HepG2 (cell line): ENCODE results near the gene MSANTD2. TPM values are rescaled to one million over a fixed set of nuclear protein-coding genes. Genes with fewer than 3 reads are reported as not detected.
A peak's percentile ranks its signal among the peaks of the same experiment; 100 is the strongest.

Experiments used
- ATAC-seq: fragments of 200-7000 bp; cut with Tn5 transposase; 3 replicates; pipeline ENCODE4 v1.9.1; 2020; ENCODE audit warnings: mild to moderate bottlenecking, moderate library complexity
- BruUV-seq: library from RNA; stranded (reverse); fragments of 400-500 nt; replicated peaks from 2 replicates; lab custom pipeline; 2021; lab: Mats Ljungman, UMichigan
- CTCF ChIA-PET: fragments of 300-600 bp; formaldehyde crosslinking; extraction: SDS; loops from one replicate; lab custom pipeline; 2021; ENCODE audit warnings: low total read pairs, inconsistent platforms, low intra/inter-chr PET ratio; lab: Yijun Ruan, JAX
- POLR2A ChIA-PET: fragments of 350-600 bp; sonication (Branson Sonifier 250); formaldehyde crosslinking; loops from one replicate; lab custom pipeline; 2020; ENCODE audit warnings: antibody characterized with exemption, inconsistent platforms; lab: Yijun Ruan, JAX
- DNase-seq: peaks from one replicate; pipeline ENCODE4 v3.0.0-alpha.2; 2015; ENCODE audit warnings: low spot score
- FAIRE-seq: peaks from 3 replicates; lab custom pipeline; 2011; peaks lifted over from hg19 to GRCh38; lab: Jason Lieb, UNC
- H2AFZ ChIP-seq: one replicate; pipeline ENCODE4 v1.6.1; 2011; ENCODE audit warnings: low read length, inconsistent platforms
- H3K27ac ChIP-seq: fragments of 300-600 bp; 3 replicates; pipeline ENCODE4 v1.8.0; 2011; ENCODE audit warnings: mixed run types, mild to moderate bottlenecking, mixed read lengths, low read length, inconsistent platforms; ENCODE audit not compliant: insufficient read depth; ENCODE audit errors: extremely low read length
- H3K27me3 ChIP-seq, 2 experiments: fragments of 200-600 bp in 1 of 2; 2 replicates in 1 of 2; 3 replicates in 1 of 2; pipeline versions ENCODE4 v1.6.0 to v1.8.0; 2011; ENCODE audit warnings: low read length in 2 of 2, mild to moderate bottlenecking in 2 of 2, moderate library complexity in 2 of 2, inconsistent platforms in 1 of 2; ENCODE audit not compliant: insufficient read depth in 2 of 2, control insufficient read depth in 1 of 2
- H3K36me3 ChIP-seq, 2 experiments: fragments of 200-600 bp in 1 of 2; replicated peaks in 1 of 2; 2 replicates in 1 of 2; 3 replicates in 1 of 2; pipeline versions ENCODE4 v1.5.1 to v1.8.0; 2011; ENCODE audit warnings: low read length in 2 of 2, inconsistent platforms in 1 of 2; ENCODE audit not compliant: insufficient read depth in 2 of 2, control insufficient read depth in 1 of 2
- H3K4me1 ChIP-seq: 2 replicates; pipeline ENCODE4 v1.5.1; 2012; ENCODE audit warnings: low read length, inconsistent platforms; ENCODE audit not compliant: insufficient read depth
- H3K4me2 ChIP-seq: 2 replicates; pipeline ENCODE4 v1.6.0; 2011; ENCODE audit warnings: low read depth, low read length, inconsistent platforms
- H3K4me3 ChIP-seq, 3 experiments: fragments of 200-600 bp in 1 of 3; sonication (generic), shearing (Covaris generic) in 1 of 3; replicated peaks in 1 of 3; 2 replicates each; pipeline ENCODE4 v1.5.1; 2011 to 2016; ENCODE audit warnings: low read length in 3 of 3, inconsistent platforms in 2 of 3, low read depth in 2 of 3, mild to moderate bottlenecking in 2 of 3, control low read depth in 1 of 3, mixed read lengths in 1 of 3; ENCODE audit not compliant: insufficient read depth in 1 of 3
- H3K79me2 ChIP-seq: one replicate; pipeline ENCODE4 v1.6.1; 2011; ENCODE audit warnings: low read length, inconsistent platforms; ENCODE audit not compliant: insufficient read depth
- H3K9ac ChIP-seq: 2 replicates; pipeline ENCODE4 v1.6.0; 2011; ENCODE audit warnings: mild to moderate bottlenecking, low read depth, low read length, inconsistent platforms; ENCODE audit not compliant: insufficient read depth
- H3K9me3 ChIP-seq: 2 replicates; pipeline ENCODE4 v1.5.1; 2012; ENCODE audit warnings: mild to moderate bottlenecking, low read length
- H4K20me1 ChIP-seq: 2 replicates; pipeline ENCODE4 v1.6.0; 2011; ENCODE audit warnings: inconsistent platforms, mild to moderate bottlenecking, low read length, moderate library complexity; ENCODE audit not compliant: insufficient read depth
- ARID2 ChIP-seq: sonication (generic); formaldehyde crosslinking; IDR thresholded peaks from 2 replicates; pipeline ENCODE4 v1.8.1; 2022; ENCODE audit warnings: mild to moderate bottlenecking, missing genetic modification reagents, borderline replicate concordance
- CHCHD3 ChIP-seq: sonication (generic); formaldehyde crosslinking; IDR thresholded peaks from 2 replicates; pipeline ENCODE4 v1.8.0; 2022; ENCODE audit warnings: mild to moderate bottlenecking, missing genetic modification reagents, moderate library complexity
- ELF3 ChIP-seq: IDR thresholded peaks from 2 replicates; pipeline ENCODE4 v1.6.1; 2016; ENCODE audit warnings: missing genetic modification reagents, missing compliant biosample characterization
- KDM5A ChIP-seq: fragments of 200-600 bp; sonication (generic); IDR thresholded peaks from 2 replicates; pipeline ENCODE4 v1.7.0; 2018; ENCODE audit warnings: antibody characterized with exemption, mild to moderate bottlenecking, low read length, borderline replicate concordance
- MAFG ChIP-seq: sonication (generic); formaldehyde crosslinking; IDR thresholded peaks from 2 replicates; pipeline ENCODE4 v1.5.1; 2020; ENCODE audit warnings: mild to moderate bottlenecking, missing genetic modification reagents
- NR3C1 ChIP-seq: sonication (generic); formaldehyde crosslinking; IDR thresholded peaks from 2 replicates; pipeline ENCODE4 v1.4.0; 2020; ENCODE audit warnings: missing genetic modification reagents
- SIN3B ChIP-seq: fragments of 150-350 bp; IDR thresholded peaks from 2 replicates; pipeline ENCODE4 v1.6.1; 2014; ENCODE audit warnings: low read length
- TEAD2 ChIP-seq: sonication (generic); formaldehyde crosslinking; IDR thresholded peaks from 2 replicates; pipeline ENCODE4 v1.9.0; 2021; ENCODE audit warnings: missing genetic modification reagents
- ZNF430 ChIP-seq: sonication (generic); formaldehyde crosslinking; IDR thresholded peaks from 2 replicates; pipeline ENCODE4 v1.9.0; 2021; ENCODE audit warnings: mild to moderate bottlenecking, missing genetic modification reagents
- ZNF557 ChIP-seq: sonication (generic); formaldehyde crosslinking; IDR thresholded peaks from 2 replicates; pipeline ENCODE4 v1.4.0; 2020; ENCODE audit warnings: missing genetic modification reagents
- ZNF670 ChIP-seq: sonication (generic); formaldehyde crosslinking; IDR thresholded peaks from 2 replicates; pipeline ENCODE4 v1.8.0; 2022; ENCODE audit warnings: mild to moderate bottlenecking, missing genetic modification reagents, borderline replicate concordance
- ZSCAN25 ChIP-seq: sonication (generic); formaldehyde crosslinking; IDR thresholded peaks from 2 replicates; pipeline ENCODE4 v1.8.0; 2022; ENCODE audit warnings: mild to moderate bottlenecking, missing genetic modification reagents
- WGBS: methylation state at CpG from one replicate; pipeline ENCODE4 v1.1.6; 2017; ENCODE audit warnings: low lambda C conversion rate; 5-methylcytosine and 5-hydroxymethylcytosine counted together
- in situ Hi-C: cut with HindIII; loops from 2 replicates; pipeline ENCODE4 v1.10.0; 2017; ENCODE audit warnings: low pct_unique_long_range_greater_than_20kb; ENCODE audit not compliant: extremely low pct_ligation_motif_present
- intact Hi-C: fragments of 100-400 bp; cut with micrococcal nuclease; formaldehyde crosslinking; loops from one replicate; pipeline ENCODE4 v1.10.0; 2022; ENCODE audit not compliant: unreplicated experiment
- polyA plus RNA-seq, 8 experiments: library from polyadenylated mRNA; depleted of rRNA in 3 of 8; stranded (reverse) in 7 of 8; unstranded in 1 of 8; fragments of >200 nt; fragmentation: Illumina TruSeq in 4 of 8; extraction: Trizol in 4 of 8; gene quantifications; 2 replicates each; pipeline versions ENCODE4 v1.2.1 to v1.2.3, GENCODE V29; 2011 to 2016; ENCODE audit warnings: low read depth in 4 of 8, missing spikeins in 1 of 8, mixed read lengths in 1 of 8; ENCODE audit not compliant: insufficient read depth in 1 of 8
- total RNA-seq, 5 experiments: library from RNA; depleted of rRNA; stranded (reverse); fragments of >200 nt; fragmentation: Illumina TruSeq; extraction: Trizol; gene quantifications; 2 replicates each; pipeline ENCODE4 v1.2.3, GENCODE V29; 2016; ENCODE audit warnings: low read depth in 1 of 5
- TF ChIP-seq, protein P1 (sequence below): sonication (generic); formaldehyde crosslinking; IDR thresholded peaks from 2 replicates; pipeline ENCODE4 v1.5.0; 2020; ENCODE audit warnings: mild to moderate bottlenecking, missing genetic modification reagents, moderate library complexity
- TF ChIP-seq, protein P2 (sequence below): sonication (generic); formaldehyde crosslinking; IDR thresholded peaks from 2 replicates; pipeline ENCODE4 v1.4.0; 2020; ENCODE audit warnings: missing genetic modification reagents
- TF ChIP-seq, protein P3 (sequence below): sonication (generic); formaldehyde crosslinking; IDR thresholded peaks from 2 replicates; pipeline ENCODE4 v1.8.0; 2022; ENCODE audit warnings: mild to moderate bottlenecking, missing genetic modification reagents
- TF ChIP-seq, protein P4 (sequence below): IDR thresholded peaks from 2 replicates; pipeline ENCODE4 v1.6.1; 2016; ENCODE audit warnings: mild to moderate bottlenecking, missing biosample characterization, missing genetic modification reagents

The MSANTD2 gene
- total and polyA plus RNA-seq, 2 of the 13 experiments (the other 11 are each of a cell fraction or from before 2014, with no cell fraction given): 8.7 to 10.1 TPM

DNA sequence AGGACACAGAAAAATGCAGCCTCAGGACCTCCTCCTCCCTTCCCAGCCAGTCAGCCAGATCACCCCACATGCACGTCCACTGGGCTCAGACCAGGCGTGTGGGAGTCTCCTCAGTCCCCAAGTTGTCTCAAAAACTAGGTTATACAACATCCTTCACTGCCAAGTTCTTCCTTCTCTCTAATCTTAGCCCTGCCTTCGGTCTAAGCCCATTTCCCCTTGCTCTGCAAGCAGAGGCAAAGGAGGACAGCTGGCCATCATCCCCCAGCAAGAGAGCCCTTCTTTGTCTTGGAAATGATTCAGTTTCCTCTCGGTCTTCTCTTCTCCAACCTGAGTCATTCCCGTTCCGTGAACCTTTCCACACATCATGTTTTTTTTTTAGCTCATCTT lies 74.5 kb downstream of the MSANTD2 start (continued):
- TF ChIP-seq, protein P1, sequence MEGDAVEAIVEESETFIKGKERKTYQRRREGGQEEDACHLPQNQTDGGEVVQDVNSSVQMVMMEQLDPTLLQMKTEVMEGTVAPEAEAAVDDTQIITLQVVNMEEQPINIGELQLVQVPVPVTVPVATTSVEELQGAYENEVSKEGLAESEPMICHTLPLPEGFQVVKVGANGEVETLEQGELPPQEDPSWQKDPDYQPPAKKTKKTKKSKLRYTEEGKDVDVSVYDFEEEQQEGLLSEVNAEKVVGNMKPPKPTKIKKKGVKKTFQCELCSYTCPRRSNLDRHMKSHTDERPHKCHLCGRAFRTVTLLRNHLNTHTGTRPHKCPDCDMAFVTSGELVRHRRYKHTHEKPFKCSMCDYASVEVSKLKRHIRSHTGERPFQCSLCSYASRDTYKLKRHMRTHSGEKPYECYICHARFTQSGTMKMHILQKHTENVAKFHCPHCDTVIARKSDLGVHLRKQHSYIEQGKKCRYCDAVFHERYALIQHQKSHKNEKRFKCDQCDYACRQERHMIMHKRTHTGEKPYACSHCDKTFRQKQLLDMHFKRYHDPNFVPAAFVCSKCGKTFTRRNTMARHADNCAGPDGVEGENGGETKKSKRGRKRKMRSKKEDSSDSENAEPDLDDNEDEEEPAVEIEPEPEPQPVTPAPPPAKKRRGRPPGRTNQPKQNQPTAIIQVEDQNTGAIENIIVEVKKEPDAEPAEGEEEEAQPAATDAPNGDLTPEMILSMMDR: no peak

DNA sequence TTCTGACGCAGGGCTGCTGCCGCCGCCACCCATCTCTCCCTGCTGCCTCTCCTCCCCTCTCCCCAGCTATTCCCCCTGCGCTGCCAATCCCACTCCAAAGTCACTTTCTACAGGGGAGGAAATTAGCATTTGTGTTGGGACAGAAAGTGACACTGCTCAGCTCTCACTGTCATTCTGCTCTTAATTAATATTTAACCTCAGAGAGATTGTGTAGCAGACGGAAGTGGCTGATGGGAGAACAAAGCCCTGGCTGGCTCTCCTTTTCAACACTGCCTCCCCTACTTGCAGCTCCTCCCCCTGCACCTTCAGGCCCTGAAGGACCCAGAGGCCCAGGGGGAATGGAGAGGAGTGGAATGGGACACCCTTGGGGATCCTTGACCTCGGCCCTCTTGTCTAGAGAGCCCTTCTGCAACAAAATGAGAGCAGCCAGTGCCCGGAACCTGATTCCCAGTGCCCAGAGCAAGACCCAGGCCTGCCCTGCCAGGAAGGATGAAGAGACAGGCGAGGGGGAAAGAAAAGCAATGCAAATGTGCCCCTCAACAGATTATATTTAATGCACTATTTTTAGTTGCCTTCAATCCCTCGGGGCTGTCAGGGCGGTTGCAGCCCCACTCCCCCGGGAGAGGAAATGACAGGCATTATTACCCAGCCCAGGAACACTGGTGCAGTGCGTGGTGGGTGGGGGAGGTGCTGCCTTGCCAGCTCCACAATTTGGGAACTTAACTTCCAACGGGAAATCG lies 75.1 kb downstream of the MSANTD2 start:
- H4K20me1 ChIP-seq: no peaks in the 10 kb centered on the region
- in situ Hi-C loops (no loop called here), intact Hi-C loops (no loop called here)
- POLR2A ChIA-PET: interaction anchor here (0.8 to 2.2 kb wide), 3 partner anchors 21 to 52 kb away, joined by 4 to 10 read pairs (median 8); partner anchors contain the start of genes SIAE and SPA17
- peak overlapping the region; percentile 14 to 57 (median 18); a peak in 4 of 6 replicates for H3K4me3 ChIP-seq
- ATAC-seq (peak; percentile 94), FAIRE-seq (peak; percentile 21), DNase-seq (peak; percentile 62)
- no peaks in the 10 kb centered on the region for H3K36me3 ChIP-seq
- BruUV-seq: no TSS peak
- H3K4me2 ChIP-seq: peak overlapping the region; percentile 86
- H3K4me1 ChIP-seq: peaks cover 22% of the 10 kb centered on the region
- H3K27me3 ChIP-seq: peaks cover 3 to 30% of the 10 kb centered on the region in 2 experiments; a peak in 4 of 5 replicates
- peak overlapping the region; percentile 55 for H2AFZ ChIP-seq
- no peaks in the 10 kb centered on the region for H3K79me2 ChIP-seq
- CTCF ChIA-PET: no interaction called here
- H3K27ac ChIP-seq: no peak overlapping the region
- no peaks in the 10 kb centered on the region for H3K9me3 ChIP-seq
- 26% methylated on average over 12 of the region's 14 CpGs for WGBS
- no peak overlapping the region for H3K9ac ChIP-seq
- TF ChIP-seq ARID2 (CRISPR knock-in tag): no peak
- no peak for TF ChIP-seq CHCHD3 (CRISPR knock-in tag)
- no peak for TF ChIP-seq ZNF670
- no peak for TF ChIP-seq TEAD2 (CRISPR knock-in tag)
- TF ChIP-seq ZNF430 (CRISPR knock-in tag): no peak
- no peak for TF ChIP-seq MAFG (CRISPR knock-in tag)
- TF ChIP-seq NR3C1 (CRISPR knock-in tag): no peak
- TF ChIP-seq, protein P2, sequence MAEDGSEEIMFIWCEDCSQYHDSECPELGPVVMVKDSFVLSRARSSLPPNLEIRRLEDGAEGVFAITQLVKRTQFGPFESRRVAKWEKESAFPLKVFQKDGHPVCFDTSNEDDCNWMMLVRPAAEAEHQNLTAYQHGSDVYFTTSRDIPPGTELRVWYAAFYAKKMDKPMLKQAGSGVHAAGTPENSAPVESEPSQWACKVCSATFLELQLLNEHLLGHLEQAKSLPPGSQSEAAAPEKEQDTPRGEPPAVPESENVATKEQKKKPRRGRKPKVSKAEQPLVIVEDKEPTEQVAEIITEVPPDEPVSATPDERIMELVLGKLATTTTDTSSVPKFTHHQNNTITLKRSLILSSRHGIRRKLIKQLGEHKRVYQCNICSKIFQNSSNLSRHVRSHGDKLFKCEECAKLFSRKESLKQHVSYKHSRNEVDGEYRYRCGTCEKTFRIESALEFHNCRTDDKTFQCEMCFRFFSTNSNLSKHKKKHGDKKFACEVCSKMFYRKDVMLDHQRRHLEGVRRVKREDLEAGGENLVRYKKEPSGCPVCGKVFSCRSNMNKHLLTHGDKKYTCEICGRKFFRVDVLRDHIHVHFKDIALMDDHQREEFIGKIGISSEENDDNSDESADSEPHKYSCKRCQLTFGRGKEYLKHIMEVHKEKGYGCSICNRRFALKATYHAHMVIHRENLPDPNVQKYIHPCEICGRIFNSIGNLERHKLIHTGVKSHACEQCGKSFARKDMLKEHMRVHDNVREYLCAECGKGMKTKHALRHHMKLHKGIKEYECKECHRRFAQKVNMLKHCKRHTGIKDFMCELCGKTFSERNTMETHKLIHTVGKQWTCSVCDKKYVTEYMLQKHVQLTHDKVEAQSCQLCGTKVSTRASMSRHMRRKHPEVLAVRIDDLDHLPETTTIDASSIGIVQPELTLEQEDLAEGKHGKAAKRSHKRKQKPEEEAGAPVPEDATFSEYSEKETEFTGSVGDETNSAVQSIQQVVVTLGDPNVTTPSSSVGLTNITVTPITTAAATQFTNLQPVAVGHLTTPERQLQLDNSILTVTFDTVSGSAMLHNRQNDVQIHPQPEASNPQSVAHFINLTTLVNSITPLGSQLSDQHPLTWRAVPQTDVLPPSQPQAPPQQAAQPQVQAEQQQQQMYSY (CRISPR knock-in tag): no peak
- TF ChIP-seq SIN3B: no peak
- no peak for TF ChIP-seq ZNF557 (CRISPR knock-in tag)
- no peak for TF ChIP-seq KDM5A
- TF ChIP-seq, protein P3, sequence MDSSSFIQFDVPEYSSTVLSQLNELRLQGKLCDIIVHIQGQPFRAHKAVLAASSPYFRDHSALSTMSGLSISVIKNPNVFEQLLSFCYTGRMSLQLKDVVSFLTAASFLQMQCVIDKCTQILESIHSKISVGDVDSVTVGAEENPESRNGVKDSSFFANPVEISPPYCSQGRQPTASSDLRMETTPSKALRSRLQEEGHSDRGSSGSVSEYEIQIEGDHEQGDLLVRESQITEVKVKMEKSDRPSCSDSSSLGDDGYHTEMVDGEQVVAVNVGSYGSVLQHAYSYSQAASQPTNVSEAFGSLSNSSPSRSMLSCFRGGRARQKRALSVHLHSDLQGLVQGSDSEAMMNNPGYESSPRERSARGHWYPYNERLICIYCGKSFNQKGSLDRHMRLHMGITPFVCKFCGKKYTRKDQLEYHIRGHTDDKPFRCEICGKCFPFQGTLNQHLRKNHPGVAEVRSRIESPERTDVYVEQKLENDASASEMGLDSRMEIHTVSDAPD (CRISPR knock-in tag): no peak
- TF ChIP-seq, protein P4, sequence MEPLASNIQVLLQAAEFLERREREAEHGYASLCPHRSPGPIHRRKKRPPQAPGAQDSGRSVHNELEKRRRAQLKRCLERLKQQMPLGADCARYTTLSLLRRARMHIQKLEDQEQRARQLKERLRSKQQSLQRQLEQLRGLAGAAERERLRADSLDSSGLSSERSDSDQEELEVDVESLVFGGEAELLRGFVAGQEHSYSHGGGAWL (CRISPR knock-in tag): no peak
- peak; percentile 98 for TF ChIP-seq ZSCAN25 (CRISPR knock-in tag)
- 0 out of 2 replicates have a peak, but pooled peaks have one; percentile 19 for TF ChIP-seq ELF3 (CRISPR knock-in tag)
